H1 (cell line): ENCODE results near the gene MYRF. TPM values are rescaled to one million over a fixed set of nuclear protein-coding genes. Genes with fewer than 3 reads are reported as not detected.

Source experiments
- CTCF ChIA-PET: fragments of 300-600 bp; sonication (Branson Sonifier 250); formaldehyde crosslinking; loops from one replicate; lab custom pipeline; 2021; ENCODE audit not compliant: partially characterized antibody; lab: Charles Lee
- POLR2A ChIA-PET: fragments of 300-600 bp; sonication (Branson Sonifier 250); formaldehyde crosslinking; loops from one replicate; lab custom pipeline; 2021; ENCODE audit warnings: inconsistent platforms; ENCODE audit not compliant: partially characterized antibody; lab: Charles Lee
- DNase-seq, 2 experiments: peaks; one replicate each; pipeline versions ENCODE4 v3.0.0 to v3.0.0-alpha.2; 2010 to 2022; ENCODE audit warnings: low spot score in 2 of 2, low read depth in 1 of 2, mixed read lengths in 1 of 2
- FAIRE-seq: peaks from 2 replicates; lab custom pipeline; 2011; peaks lifted over from hg19 to GRCh38; lab: Jason Lieb, UNC
- H2AFZ ChIP-seq: 2 replicates; pipeline ENCODE4 v1.8.1; 2012; ENCODE audit warnings: low read length, inconsistent platforms
- H2AK5ac ChIP-seq: 2 replicates; pipeline ENCODE4 v1.6.1; 2013; ENCODE audit warnings: low read depth, low read length
- H2BK120ac ChIP-seq: replicated peaks from 2 replicates; pipeline ENCODE3; 2013; ENCODE audit warnings: low read depth, low read length, inconsistent platforms
- H2BK12ac ChIP-seq: 2 replicates; pipeline ENCODE4 v1.6.1; 2013; ENCODE audit warnings: low read depth, low read length
- H2BK15ac ChIP-seq: 2 replicates; pipeline ENCODE4 v1.6.1; 2013; ENCODE audit warnings: low read length
- H2BK20ac ChIP-seq: 2 replicates; pipeline ENCODE4 v1.6.1; 2013; ENCODE audit warnings: low read length
- H2BK5ac ChIP-seq: 2 replicates; pipeline ENCODE4 v1.6.1; 2013; ENCODE audit warnings: low read depth, low read length
- H3K14ac ChIP-seq: 2 replicates; pipeline ENCODE4 v1.6.1; 2013; ENCODE audit warnings: inconsistent platforms; ENCODE audit not compliant: insufficient read length
- H3K18ac ChIP-seq: 2 replicates; pipeline ENCODE4 v1.6.1; 2013; ENCODE audit warnings: low read length; ENCODE audit errors: extremely low read depth
- H3K23ac ChIP-seq: 2 replicates; pipeline ENCODE4 v1.6.1; 2013; ENCODE audit warnings: inconsistent platforms; ENCODE audit not compliant: insufficient read length
- H3K23me2 ChIP-seq: 2 replicates; pipeline ENCODE4 v1.6.1; 2013; ENCODE audit warnings: low read depth, low read length
- H3K27ac ChIP-seq: 2 replicates; pipeline ENCODE4 v1.6.1; 2011; ENCODE audit warnings: low read depth, low read length, inconsistent platforms
- H3K27me3 ChIP-seq, 4 experiments: replicated peaks in 1 of 4; 1 replicate in 1 of 4; 2 replicates in 3 of 4; pipeline versions ENCODE4 v1.6.1 to v1.8.1; 2011 to 2013; ENCODE audit warnings: low read length in 3 of 4, mild to moderate bottlenecking in 3 of 4, inconsistent platforms in 2 of 4, mixed read lengths in 2 of 4, moderate library complexity in 1 of 4; ENCODE audit not compliant: control insufficient read depth in 3 of 4, insufficient read depth in 3 of 4; ENCODE audit errors: extremely low read depth in 1 of 4
- H3K36me3 ChIP-seq, 4 experiments: 2 replicates each; pipeline versions ENCODE4 v1.6.1 to v1.8.1; 2011 to 2013; ENCODE audit warnings: mild to moderate bottlenecking in 4 of 4, low read length in 3 of 4, moderate library complexity in 2 of 4, control low read depth in 1 of 4, inconsistent platforms in 1 of 4; ENCODE audit not compliant: insufficient read depth in 4 of 4, control insufficient read depth in 2 of 4
- H3K4ac ChIP-seq: replicated peaks from 2 replicates; pipeline ENCODE3; 2013; ENCODE audit warnings: low read length, low read depth, mixed read lengths, inconsistent platforms; ENCODE audit not compliant: insufficient read length
- H3K4me1 ChIP-seq, 4 experiments: replicated peaks in 1 of 4; 1 replicate in 1 of 4; 2 replicates in 3 of 4; pipeline versions ENCODE4 v1.6.1 to v1.8.1; 2011 to 2013; ENCODE audit warnings: low read length in 3 of 4, inconsistent platforms in 2 of 4, mixed read lengths in 1 of 4; ENCODE audit not compliant: insufficient read depth in 4 of 4, control insufficient read depth in 3 of 4
- H3K4me2 ChIP-seq, 2 experiments: 2 replicates each; pipeline versions ENCODE4 v1.6.1 to v1.8.1; 2011 to 2013; ENCODE audit warnings: low read depth in 2 of 2, low read length in 2 of 2, control low read depth in 1 of 2, inconsistent platforms in 1 of 2, mild to moderate bottlenecking in 1 of 2; ENCODE audit not compliant: insufficient read depth in 1 of 2
- H3K4me3 ChIP-seq, 4 experiments: fragments of 200-600, 300-600 bp in 1 of 4; sonication (generic), shearing (Covaris generic), sonication (Bioruptor Twin) in 1 of 4; 2 replicates each; pipeline versions ENCODE4 v1.5.1 to v1.8.1; 2011 to 2016; ENCODE audit warnings: low read length in 4 of 4, low read depth in 3 of 4, control low read depth in 2 of 4, inconsistent platforms in 2 of 4, mild to moderate bottlenecking in 2 of 4, mixed read lengths in 1 of 4, moderate library complexity in 1 of 4; ENCODE audit not compliant: insufficient read depth in 2 of 4; ENCODE audit errors: extremely low read depth in 1 of 4
- H3K56ac ChIP-seq: replicated peaks from 2 replicates; pipeline ENCODE3; 2013; ENCODE audit warnings: low read depth, mild to moderate bottlenecking, mixed read lengths, low read length, inconsistent platforms; ENCODE audit not compliant: insufficient read length
- H3K79me1 ChIP-seq: 2 replicates; pipeline ENCODE4 v1.6.1; 2013; ENCODE audit warnings: low read depth, low read length, control low read depth
- H3K79me2 ChIP-seq, 2 experiments: 2 replicates each; pipeline versions ENCODE4 v1.6.1 to v1.8.1; 2012 to 2013; ENCODE audit warnings: low read length in 2 of 2, mild to moderate bottlenecking in 2 of 2, inconsistent platforms in 1 of 2; ENCODE audit not compliant: insufficient read depth in 2 of 2, control insufficient read depth in 1 of 2
- H3K9ac ChIP-seq, 4 experiments: replicated peaks in 1 of 4; 1 replicate in 1 of 4; 2 replicates in 3 of 4; pipeline versions ENCODE4 v1.6.1 to v1.8.1; 2011 to 2013; ENCODE audit warnings: low read depth in 3 of 4, low read length in 3 of 4, control low read depth in 2 of 4, mild to moderate bottlenecking in 2 of 4, moderate library complexity in 2 of 4, inconsistent platforms in 1 of 4; ENCODE audit errors: extremely low read depth in 1 of 4
- H3K9me3 ChIP-seq, 2 experiments: 2 replicates each; pipeline versions ENCODE4 v1.6.1 to v1.8.1; 2012 to 2013; ENCODE audit warnings: mild to moderate bottlenecking in 2 of 2, moderate library complexity in 2 of 2, control low read depth in 1 of 2, inconsistent platforms in 1 of 2, low read depth in 1 of 2, low read length in 1 of 2, mixed read lengths in 1 of 2; ENCODE audit not compliant: insufficient read depth in 2 of 2
- H4K20me1 ChIP-seq, 2 experiments: replicated peaks in 1 of 2; 2 replicates each; pipeline versions ENCODE3 to v1.8.1; 2011 to 2013; ENCODE audit warnings: inconsistent platforms in 2 of 2, low read length in 2 of 2, mild to moderate bottlenecking in 1 of 2; ENCODE audit not compliant: insufficient read depth in 2 of 2, control insufficient read depth in 1 of 2
- H4K5ac ChIP-seq: 2 replicates; pipeline ENCODE4 v1.6.1; 2013; ENCODE audit warnings: low read length, low read depth, mixed read lengths, inconsistent platforms; ENCODE audit not compliant: insufficient read length
- H4K8ac ChIP-seq: 2 replicates; pipeline ENCODE4 v1.8.0; 2013; ENCODE audit warnings: mild to moderate bottlenecking, moderate library complexity, low read length, inconsistent platforms; ENCODE audit not compliant: insufficient read depth; ENCODE audit errors: extremely low read depth
- H4K91ac ChIP-seq: replicated peaks from 2 replicates; pipeline ENCODE3; 2013; ENCODE audit warnings: low read length, mixed read lengths, inconsistent platforms; ENCODE audit not compliant: insufficient read length
- POLR2A ChIP-seq, 2 experiments: IDR thresholded peaks; 1 replicate in 1 of 2; 2 replicates in 1 of 2; pipeline ENCODE4 v1.6.1; 2011; ENCODE audit warnings: low read depth in 2 of 2, low read length in 2 of 2, mild to moderate bottlenecking in 2 of 2; ENCODE audit errors: control extremely low read depth in 1 of 2
- POLR2AphosphoS5 ChIP-seq: IDR thresholded peaks from 2 replicates; pipeline ENCODE4 v1.6.1; 2011; ENCODE audit warnings: low read depth, low read length
- SIX5 ChIP-seq: IDR thresholded peaks from 2 replicates; pipeline ENCODE4 v1.6.1; 2011; ENCODE audit warnings: mild to moderate bottlenecking, low read depth, low read length
- WGBS, 2 experiments: shearing (Covaris generic) in 1 of 2; methylation state at CpG; one replicate each; pipeline versions ENCODE4 v1.1.6 to v1.1.7; 2013 to 2015; ENCODE audit warnings: low lambda C conversion rate in 2 of 2, mixed read lengths in 2 of 2, inconsistent platforms in 1 of 2, low coverage in 1 of 2, missing lambda C conversion rate in 1 of 2; ENCODE audit not compliant: insufficient replicate concordance in 2 of 2, insufficient coverage in 1 of 2, insufficient read length in 1 of 2; ENCODE audit errors: extremely low coverage in 1 of 2, missing lambda C conversion rate in 1 of 2; 5-methylcytosine and 5-hydroxymethylcytosine counted together
- polyA plus RNA-seq, 7 experiments: library from polyadenylated mRNA; depleted of rRNA in 3 of 7; stranded (reverse) in 5 of 7; unstranded in 2 of 7; fragments of >200 nt in 5 of 7; fragments of 200-250 nt in 2 of 7; gene quantifications; 1 replicate in 5 of 7; 2 replicates in 1 of 7; 4 replicates in 1 of 7; pipeline versions ENCODE4 v1.2.1 to v1.2.3, GENCODE V29; 2011 to 2013; ENCODE audit warnings: missing spikeins in 2 of 7, mixed read lengths in 2 of 7
- total RNA-seq: library from RNA; stranded (reverse); fragmentation: NEBNext Ultra II Directional; extraction: Animal tissue kit (Norgen Biotek cat#: 25700); gene quantifications from 2 replicates; pipeline ENCODE4 v1.2.1, GENCODE V29; 2021

Gene MYRF
- total and polyA plus RNA-seq, 2 of the 8 experiments (the other 6 are each of a cell fraction or from before 2014, with no cell fraction given) = 6.0 to 6.1 TPM

DNA sequence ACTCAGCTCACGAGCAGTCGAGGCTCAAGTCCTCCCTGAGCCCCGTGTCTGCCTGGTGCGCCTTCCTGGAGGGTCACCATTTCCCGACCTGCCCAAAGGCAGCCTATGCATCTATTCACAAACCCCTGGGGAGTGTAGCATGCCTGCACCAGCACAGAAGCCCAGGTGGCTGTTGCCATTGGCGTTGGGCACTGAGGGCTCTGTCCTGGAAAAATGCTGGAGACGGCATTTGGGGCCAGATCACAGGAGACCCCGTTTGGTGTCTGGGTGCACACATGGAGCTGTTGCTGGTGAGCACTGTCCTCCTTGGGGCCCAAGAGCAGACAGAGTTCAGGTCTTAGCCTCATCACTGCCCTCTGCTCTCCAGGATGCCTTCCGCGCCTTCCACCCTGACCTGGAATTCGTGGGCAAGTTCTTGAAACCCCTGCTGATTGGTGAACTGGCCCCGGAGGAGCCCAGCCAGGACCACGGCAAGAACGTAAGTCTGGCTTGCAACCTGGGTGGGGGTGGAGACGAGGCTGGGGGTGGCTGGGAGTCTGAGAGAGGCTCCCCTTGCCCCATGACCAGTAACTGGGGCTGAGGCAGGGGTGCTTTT, 85.1 kb downstream of the MYRF start:
- no peak overlapping the region for H4K91ac ChIP-seq
- H2BK15ac ChIP-seq = no peak overlapping the region
- H3K79me2 ChIP-seq = peaks cover 0 to 51% of the 10 kb centered on the region in 2 experiments; a peak in 2 of 4 replicates
- H3K27me3 ChIP-seq = no peaks in the 10 kb centered on the region; a peak in 1 of 7 replicates
- H3K56ac ChIP-seq = no peak overlapping the region
- no peak overlapping the region for H3K4me3 ChIP-seq
- no peak overlapping the region for H3K27ac ChIP-seq
- H3K23me2 ChIP-seq = no peaks in the 10 kb centered on the region
- TF ChIP-seq POLR2AphosphoS5 (peak; percentile 36; the same call in 1 of the 2 replicates), POLR2A (IDR thresholded peaks at IDR 0.05; ENCODE audit: control extremely low read depth in 1 of 2, low read depth in 2 of 2, low read length in 2 of 2) (0 out of 3 replicates have a peak, but pooled peaks of 1 of the 2 experiments have one; percentile 12), SIX5 (no peak)
- FAIRE-seq = no peak
- H3K23ac ChIP-seq = no peak overlapping the region
- peaks cover 17% of the 10 kb centered on the region for H3K79me1 ChIP-seq
- no peaks in the 10 kb centered on the region for H3K9me3 ChIP-seq
- ChIA-PET POLR2A (interaction anchor here (1.0 to 2.7 kb wide), 5 partner anchors 8 to 30 kb away, joined by 3 to 9 read pairs (median 4); no protein-coding TSS in a partner anchor), CTCF (interaction anchor here (0.8 to 0.9 kb wide), 2 partner anchors 22 to 90 kb away, joined by 3 to 4 read pairs; no protein-coding TSS in a partner anchor)
- no peak for DNase-seq
- peak overlapping the region; percentile 59; the same call in 1 of the 2 replicates for H4K8ac ChIP-seq
- no peak overlapping the region for H3K4ac ChIP-seq
- H3K4me2 ChIP-seq = no peak overlapping the region
- peaks cover 7 to 22% (median 15%) of the 10 kb centered on the region in 4 experiments for H3K4me1 ChIP-seq
- no peak overlapping the region for H2BK120ac ChIP-seq
- H3K14ac ChIP-seq = no peak overlapping the region
- H2BK5ac ChIP-seq = peak overlapping the region; percentile 31; the same call in 1 of the 2 replicates
- WGBS, 2 experiments = 94% methylated on average over 13 of the region's 15 CpGs; no CpG with 5 or more reads in 1 of the 2 experiments
- peaks cover 16 to 35% of the 10 kb centered on the region in 2 experiments for H4K20me1 ChIP-seq
- H4K5ac ChIP-seq = no peak overlapping the region
- no peak overlapping the region for H3K18ac ChIP-seq
- no peak overlapping the region for H2BK20ac ChIP-seq
- H2BK12ac ChIP-seq = no peak overlapping the region
- H2AK5ac ChIP-seq = no peak overlapping the region
- no peak overlapping the region; a peak in 1 of 7 replicates for H3K9ac ChIP-seq
- peaks cover 23 to 57% (median 43%) of the 10 kb centered on the region in 4 experiments for H3K36me3 ChIP-seq
- no peak overlapping the region for H2AFZ ChIP-seq
